Renal cortical epithelial cell (primary cell): ENCODE results near the gene TRAPPC1. TPM values are rescaled to one million over a fixed set of nuclear protein-coding genes. Genes with fewer than 3 reads are reported as not detected.
A peak's percentile ranks its signal among the peaks of the same experiment; 100 is the strongest.

Experiments
- DNase-seq: peaks from one replicate; pipeline ENCODE4 v3.0.0-alpha.2; 2011; ENCODE audit warnings: low read depth
- total RNA-seq: library from RNA; depleted of rRNA; stranded (reverse); fragments of >200 nt; gene quantifications from 2 replicates; pipeline ENCODE4 v1.2.3, GENCODE V29; 2014

Gene TRAPPC1
- total RNA-seq, 1 donor from 2014 or later = 95.1 TPM

DNA sequence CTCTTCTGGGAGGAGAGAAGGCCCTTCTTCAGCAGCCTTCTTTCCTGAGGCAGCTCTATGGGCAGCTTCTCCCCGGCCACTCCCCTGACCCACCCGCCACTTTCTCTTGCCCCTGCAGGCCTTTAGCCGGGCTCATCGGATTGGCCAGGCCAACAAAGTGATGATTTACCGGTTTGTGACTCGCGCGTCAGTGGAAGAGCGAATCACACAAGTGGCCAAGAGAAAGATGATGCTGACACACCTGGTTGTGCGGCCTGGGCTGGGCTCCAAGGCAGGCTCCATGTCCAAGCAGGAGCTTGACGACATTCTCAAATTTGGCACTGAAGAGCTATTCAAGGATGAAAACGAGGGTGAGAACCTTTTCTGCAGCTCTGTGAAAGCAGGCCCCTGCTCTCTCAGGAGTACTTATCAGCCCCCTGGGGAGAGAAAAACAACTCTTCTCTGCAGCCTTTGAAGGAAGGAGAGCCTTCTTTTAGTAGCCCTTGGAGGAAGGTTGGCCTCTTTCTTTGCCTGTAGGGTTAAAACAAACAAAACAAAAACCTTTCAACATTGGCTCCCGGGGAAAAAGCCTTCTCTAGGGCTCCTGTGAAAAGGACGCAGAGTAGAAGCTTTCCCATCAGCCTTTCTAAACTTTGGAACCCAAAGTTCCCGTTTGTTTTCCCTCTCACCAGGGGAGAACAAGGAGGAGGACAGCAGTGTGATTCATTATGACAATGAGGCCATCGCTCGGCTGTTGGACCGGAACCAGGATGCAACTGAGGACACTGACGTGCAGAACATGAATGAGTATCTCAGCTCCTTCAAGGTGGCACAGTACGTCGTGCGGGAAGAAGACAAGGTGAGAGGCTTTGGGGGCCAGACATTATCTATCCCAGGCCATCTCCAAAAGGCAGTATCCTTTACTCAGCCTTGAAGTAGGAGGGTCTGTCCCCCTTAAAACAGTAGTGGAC is 28.3 kb downstream of the TRAPPC1 start:
- DNase-seq = no peak

DNA sequence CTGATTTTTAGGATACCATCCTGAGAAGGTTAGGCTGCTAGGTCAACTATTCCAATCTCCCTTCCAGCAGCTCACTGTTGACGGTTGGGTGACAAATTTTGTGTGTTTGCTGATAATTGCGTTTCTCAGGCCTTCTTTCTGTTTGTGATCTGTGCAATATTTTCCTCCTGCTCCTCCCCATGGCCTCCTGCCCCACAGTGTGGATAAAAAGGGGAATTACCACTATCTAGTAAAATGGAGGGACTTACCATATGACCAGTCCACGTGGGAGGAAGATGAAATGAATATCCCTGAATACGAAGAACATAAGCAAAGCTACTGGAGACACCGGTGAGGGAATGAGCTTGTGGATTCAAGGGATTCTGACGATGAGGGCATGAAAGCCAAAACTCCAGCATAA is 34.0 kb downstream of the TRAPPC1 start:
- DNase-seq = peak; percentile 47

DNA sequence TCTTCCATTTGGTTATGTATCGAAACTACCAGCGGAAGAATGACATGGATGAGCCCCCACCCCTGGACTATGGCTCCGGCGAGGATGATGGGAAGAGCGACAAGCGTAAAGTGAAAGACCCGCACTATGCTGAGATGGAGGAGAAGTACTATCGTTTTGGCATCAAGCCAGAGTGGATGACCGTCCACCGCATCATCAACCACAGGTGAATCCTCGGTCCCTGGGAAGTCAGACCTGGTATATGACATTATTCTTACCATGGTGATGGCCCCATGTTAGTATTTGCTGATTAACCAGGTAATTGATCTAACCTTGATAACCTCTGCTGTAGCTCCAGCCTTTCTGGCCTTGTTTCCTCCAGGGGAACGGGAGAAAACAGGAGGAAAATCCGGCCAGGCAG is 34.7 kb downstream of the TRAPPC1 start:
- no peak for DNase-seq

DNA sequence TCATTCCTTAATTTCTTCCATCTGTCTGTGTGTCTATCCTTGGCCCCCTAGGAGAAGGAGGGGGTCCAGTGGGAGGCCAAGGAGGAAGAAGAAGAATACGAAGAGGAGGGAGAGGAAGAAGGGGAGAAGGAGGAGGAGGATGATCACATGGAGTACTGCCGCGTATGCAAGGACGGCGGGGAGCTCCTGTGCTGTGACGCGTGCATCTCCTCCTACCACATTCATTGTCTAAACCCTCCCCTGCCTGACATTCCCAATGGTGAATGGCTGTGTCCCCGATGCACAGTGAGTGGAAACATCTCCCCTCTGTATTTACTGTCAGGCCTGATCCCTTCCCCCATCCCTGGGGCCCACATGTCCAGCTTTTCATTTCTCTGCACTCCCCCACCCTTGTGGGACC is 36.9 kb downstream of the TRAPPC1 start:
- DNase-seq = no peak

DNA sequence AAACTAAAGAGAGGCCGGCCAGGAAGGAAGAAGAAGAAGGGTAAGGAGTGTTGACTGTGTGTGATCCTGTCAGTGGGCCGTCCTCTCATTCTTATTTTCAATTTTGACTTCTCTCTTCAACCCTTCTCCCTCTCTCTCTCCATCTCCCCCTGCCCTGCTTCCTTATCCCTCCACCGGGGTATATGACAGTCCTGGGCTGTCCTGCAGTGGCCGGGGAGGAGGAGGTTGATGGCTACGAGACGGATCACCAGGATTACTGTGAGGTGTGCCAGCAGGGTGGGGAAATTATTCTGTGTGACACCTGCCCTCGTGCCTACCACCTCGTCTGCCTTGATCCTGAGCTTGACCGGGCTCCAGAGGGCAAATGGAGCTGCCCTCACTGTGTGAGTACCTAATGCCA is 37.5 kb downstream of the TRAPPC1 start:
- no peak for DNase-seq

DNA sequence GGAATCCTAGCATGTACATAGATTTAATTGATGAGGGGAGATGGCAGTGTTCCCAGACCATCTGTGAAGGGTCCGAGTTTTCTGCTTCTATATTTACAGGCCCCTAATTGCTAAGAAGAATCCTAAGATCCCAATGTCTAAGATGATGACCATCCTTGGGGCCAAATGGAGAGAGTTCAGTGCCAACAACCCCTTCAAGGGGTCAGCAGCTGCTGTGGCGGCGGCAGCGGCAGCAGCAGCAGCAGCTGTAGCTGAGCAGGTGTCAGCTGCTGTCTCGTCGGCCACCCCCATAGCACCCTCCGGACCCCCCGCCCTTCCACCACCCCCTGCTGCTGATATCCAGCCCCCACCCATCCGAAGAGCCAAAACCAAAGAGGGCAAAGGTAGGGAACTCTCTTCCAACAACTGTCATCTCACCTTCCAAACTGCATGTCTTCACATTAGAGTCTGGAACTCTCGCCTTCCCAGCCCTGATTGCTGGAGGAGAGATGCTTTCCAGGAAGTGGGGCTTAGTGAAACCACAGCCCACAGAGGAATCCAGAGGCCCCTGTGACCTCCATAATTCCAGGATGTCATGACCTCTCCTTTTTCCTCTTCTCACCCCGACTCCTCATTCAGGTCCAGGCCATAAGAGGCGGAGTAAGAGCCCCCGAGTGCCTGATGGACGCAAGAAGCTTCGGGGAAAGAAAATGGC is 38.4 kb downstream of the TRAPPC1 start:
- no peak for DNase-seq

DNA sequence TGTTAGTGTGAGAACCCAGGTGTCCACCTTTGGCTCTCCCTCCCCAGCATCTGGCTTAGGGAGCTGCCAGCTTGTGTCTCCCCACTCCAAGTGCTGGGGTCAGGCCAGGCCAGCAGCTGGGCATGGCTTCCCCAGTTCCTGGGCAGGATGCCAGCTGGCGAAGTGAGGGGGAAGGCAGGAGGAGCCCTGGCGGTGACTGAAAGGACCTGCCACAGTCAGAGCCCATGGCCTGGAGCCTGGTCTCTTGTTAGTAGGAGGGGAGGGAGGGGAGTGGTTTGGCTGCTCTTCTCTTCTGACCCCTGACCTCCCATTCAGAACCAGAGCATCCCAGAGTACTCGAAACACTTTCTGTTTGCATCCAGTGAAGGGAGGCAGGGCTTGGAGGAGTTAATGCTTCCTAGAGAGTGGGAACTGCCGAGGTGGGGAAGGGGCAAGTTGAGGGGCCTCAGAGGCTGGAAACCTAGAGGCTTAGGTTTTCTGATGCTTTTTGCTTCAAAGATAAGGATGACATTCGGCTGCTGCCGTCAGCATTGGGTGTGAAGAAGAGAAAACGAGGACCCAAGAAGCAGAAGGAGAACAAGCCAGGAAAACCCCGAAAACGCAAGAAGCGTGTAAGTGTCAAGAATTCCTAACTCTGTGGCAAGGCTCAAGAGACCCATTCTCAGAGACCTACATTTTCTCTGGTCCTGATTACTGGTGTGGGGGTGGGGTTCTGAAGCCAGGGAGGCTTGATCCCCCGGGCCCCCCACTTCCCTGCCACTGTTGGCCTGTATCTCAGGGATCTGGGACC is 42.4 kb downstream of the TRAPPC1 start:
- peak; percentile 86 for DNase-seq

DNA sequence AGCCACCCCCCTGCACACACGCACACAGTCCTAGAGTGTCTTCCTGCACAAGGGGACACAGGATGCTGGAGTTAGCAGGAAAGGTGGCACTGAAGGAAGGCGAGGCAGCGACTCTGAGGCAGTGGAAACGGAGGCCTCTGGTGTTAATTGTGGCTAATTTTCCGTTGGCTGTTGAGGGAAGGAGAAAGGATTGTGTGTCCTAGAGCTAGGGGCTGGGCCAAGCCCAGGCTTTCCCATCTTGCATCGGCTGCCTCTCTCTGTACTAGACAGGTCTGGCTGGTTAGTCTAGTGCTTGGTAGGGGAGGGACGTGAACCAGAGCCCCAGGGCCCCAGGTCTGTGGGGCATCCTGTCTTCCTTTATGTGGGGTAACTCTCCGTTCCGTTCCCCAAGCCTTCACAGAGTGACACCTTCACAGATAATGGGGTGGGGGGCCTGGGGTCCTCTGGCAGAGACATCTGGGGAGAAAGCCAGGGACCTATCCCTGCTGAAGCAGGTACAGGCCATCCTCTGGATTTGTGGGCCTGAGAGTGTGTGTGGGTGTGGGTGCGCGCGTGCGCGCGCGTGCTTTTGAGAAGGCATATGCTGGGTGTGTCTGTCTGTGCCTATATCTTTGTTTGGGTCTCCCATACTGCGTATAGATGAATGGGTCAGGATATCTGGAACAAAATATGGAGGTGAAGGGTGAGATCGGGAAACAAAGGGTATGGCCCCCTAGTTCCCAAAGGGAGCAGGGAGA is 43.4 kb downstream of the TRAPPC1 start, which contains the start of gene CHD3:
Gene CHD3, plus strand, starts transcription at position 606 of the 737 bp plus-strand sequence. CDS start 212 bp downstream, outside the sequence.
- DNase-seq = peak; percentile 7

DNA sequence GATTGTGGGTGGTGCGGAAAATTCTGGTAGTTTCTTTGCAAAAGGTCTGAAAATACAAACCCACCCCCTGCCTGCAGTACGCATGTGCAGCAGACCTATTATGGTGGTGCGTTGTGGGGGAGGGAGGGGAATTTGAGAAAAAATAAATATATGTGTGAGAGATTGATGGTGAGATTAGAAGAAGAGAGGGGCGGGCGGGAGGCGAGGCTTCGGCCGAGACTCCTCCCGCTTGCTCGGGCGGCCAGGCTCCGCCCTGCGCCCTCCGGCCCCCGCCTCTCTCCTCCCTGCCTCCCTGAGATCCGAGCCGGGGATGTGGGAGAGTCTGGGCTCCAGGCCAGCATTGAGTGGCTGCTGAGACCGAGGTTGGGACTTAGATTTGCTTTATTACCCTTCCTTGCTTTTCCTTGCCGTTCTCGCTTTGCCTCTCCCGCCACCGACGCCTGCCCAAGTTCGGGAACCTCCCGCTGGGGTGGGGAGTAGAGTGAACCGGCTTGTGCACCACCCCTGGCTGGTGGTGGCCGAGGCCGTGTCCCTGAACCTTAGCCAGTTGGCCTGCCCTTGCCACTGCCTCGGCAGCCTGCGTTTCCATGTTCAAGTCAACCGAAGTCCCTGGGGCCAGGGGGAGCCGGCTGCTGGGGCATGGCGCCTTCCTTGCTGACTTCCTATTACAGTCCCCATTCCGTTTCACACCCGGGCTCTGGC is 44.1 kb downstream of the TRAPPC1 start:
- DNase-seq = peak; percentile 86

DNA sequence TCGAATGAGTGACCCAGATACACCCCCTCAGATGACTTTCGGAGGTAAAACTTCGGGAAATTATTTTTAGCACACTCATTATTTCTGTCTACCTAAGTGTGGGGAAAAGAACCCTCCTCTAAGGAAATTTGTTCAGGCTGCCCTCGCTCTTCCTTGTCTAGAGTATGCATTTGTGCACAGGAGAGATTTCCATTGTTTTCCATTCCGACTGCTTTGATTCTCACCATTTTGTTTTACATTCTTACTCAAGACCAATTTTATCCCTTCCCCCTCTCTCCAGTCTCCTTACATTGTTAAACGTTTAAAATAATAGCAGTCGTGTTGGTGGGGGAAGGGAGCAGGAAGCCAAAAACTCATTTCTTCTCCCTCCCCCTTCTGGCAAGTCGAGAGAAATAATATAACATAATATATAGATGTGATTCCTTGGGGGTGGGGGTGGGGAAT is 44.7 kb downstream of the TRAPPC1 start:
- DNase-seq = peak; percentile 65

DNA sequence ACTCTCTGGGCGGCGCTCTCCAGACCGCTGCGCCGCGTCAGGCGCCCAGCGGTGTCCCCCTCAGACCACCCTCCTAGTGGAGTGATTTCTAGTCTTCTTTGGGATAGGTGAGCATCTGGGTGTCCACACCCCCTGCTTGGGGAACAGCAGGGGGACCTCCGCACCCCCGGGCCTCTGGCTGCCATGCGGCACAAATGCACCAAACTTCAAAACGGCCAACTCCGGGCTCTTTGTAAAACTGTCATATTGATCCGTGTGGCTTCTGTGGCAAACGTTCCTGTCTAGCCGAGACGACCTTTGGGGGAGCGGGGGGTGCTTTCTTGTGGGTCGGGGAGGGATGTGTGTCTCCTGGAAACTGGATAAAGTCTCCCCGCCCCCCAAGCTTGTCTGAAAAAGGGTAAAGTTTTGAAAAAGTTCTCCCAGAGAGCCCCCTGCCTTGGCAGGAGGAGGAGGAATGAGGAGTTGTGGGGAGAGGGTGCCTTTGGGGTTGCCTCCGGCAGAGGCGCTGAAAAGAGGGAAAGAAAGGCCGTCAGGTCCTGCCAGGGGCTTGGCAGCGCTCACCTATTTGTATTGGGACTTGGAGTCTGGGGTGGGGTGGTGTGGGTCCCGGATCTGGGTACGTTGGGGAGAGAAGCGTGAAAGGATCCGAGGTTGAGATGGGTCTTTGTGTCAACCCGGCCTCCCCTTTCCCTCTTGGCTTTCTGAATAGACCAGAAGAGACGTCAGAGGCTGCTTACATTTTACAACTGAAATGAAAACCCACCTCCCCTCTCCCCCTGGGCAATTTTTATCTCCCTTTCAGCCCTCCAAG is 45.3 kb downstream of the TRAPPC1 start:
- no peak for DNase-seq

DNA sequence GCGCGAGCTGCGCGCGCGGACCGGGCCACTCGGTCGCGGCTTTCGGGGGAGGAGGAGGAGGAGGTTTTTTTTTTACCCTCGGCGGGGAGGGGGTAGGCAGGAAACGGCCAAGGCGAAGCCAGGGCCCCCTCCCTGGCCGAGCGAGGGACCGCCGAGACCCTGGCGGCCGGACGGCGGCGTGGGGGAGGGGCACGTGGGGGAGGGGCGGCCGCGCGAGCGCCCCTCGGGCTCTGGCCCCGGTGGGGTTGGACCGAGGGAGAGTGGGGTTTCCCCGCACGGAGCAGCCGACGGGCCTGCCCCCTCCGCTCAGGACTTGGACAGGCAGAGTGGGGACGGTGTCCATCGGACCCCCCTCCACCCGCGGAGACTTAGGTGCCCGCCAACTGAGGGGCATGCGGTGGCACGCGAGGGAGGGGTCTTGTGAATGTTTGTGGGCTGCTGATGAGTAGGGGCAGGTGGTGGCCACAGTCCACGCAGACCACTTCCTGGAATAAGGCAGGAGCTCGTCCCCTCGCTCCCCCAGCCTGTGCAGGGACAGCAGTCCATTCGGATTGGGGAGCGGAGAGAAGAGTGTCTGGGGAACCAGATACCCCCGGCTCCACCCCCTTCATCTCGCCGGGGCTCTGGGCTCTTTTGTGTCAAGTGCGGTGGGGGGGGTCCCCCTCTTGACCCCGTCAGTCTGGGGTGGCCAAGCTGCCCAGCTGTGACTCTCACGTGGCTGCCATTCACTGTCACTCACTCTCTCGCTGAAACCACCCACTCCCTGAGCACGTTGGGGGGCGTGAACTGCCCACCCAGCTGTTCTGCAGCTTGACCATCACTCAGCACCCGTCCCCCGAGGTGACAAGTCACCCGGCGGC is 46.1 kb downstream of the TRAPPC1 start:
- DNase-seq = no peak

DNA sequence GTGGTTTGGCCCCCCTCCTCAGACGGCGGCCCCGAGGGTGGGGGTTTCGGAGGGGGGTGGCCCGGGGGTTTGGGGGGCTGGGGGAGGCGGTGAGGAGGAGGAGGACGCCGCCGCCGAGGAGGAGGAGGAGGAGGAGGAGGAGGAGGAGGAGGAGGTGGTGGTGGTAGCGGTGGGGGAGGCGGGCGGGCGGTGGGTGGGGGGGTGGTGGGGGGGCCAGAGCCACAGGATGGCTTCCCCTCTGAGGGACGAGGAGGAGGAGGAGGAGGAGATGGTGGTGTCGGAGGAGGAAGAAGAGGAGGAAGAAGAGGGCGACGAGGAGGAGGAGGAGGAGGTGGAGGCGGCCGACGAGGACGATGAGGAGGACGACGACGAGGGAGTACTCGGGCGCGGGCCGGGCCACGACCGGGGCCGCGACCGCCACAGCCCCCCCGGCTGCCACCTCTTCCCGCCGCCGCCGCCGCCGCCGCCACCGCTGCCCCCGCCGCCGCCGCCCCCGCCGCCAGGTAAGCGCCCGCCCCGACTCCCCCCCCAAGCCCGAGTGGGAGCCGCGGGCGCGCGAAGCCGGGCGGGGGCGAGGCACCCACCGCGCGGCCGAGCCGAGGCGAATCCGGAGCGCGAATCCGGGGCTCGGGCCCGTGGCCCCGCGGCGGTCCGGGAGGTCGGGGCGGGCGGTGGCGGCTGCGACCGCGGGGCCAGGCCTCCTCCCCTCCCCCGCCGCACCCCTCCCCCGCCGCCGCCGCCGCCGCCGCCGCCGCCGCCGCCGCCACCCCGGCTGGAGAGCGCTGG is 47.0 kb downstream of the TRAPPC1 start:
- no peak for DNase-seq

DNA sequence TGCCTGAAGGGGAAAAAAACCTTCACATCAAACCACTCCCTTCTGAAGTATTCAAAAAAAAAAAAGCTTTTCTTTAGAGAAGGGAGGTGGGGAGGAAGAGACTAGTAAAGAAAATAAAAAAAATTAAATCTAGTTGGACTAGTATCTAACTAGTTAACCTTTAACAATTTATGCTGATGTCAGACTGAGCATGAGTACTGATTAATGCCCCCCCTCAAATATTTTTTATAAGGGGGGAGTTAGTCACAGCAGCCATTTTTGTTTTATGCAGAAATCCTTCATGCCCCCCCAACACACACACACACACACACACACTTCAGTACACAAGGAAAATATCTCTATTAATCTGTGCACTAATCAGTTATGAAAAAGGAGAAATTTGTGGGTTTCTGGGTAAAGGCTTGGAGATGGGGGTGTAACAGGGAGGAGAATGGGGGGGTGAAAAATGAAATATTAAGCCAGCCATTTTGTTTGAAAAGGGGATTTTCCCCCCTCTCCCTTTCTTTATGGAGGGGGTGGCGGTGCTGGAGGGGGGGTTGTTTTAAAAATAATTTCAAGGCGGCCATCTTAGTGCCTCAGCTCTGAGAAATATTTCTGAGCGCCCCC is 47.9 kb downstream of the TRAPPC1 start:
- peak; percentile 57 for DNase-seq

DNA sequence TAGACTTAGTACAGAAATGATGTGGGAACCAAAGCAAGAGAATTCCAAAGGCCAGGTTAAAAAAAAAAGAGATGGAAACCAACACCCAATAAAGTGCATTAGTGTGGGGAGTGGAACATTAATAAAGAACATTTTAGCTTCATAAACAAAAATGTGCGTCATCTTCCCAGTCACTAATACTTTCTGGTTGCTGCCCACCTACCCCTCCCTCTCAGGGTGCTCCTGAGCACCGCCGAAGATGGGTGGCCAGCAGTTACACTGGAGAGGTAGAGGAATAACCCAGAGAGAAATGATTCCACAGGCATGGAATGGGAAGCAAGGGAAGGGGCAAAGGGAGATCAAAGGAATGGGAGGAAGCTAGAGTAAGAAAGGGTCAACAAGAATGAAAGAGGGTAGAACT is 49.1 kb downstream of the TRAPPC1 start:
- no peak for DNase-seq

DNA sequence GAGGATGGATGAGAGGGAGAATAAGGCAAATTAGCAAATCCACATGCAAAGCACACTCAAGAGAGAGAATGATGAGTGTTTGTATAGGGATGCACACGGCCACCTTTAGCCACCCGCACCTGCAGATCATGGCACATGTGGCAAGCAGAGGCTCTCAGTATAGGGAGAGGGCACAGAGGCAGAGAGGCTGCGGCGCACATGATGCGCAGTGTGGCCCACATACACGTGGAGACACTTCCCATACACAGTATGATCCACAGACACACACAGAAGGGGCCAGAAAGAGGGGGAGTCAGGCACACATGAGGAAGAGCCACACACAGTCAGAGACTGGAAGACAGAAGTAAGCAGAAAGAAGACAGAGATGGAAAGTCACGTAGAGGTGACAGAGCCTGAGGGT is 49.7 kb downstream of the TRAPPC1 start:
- no peak for DNase-seq

DNA sequence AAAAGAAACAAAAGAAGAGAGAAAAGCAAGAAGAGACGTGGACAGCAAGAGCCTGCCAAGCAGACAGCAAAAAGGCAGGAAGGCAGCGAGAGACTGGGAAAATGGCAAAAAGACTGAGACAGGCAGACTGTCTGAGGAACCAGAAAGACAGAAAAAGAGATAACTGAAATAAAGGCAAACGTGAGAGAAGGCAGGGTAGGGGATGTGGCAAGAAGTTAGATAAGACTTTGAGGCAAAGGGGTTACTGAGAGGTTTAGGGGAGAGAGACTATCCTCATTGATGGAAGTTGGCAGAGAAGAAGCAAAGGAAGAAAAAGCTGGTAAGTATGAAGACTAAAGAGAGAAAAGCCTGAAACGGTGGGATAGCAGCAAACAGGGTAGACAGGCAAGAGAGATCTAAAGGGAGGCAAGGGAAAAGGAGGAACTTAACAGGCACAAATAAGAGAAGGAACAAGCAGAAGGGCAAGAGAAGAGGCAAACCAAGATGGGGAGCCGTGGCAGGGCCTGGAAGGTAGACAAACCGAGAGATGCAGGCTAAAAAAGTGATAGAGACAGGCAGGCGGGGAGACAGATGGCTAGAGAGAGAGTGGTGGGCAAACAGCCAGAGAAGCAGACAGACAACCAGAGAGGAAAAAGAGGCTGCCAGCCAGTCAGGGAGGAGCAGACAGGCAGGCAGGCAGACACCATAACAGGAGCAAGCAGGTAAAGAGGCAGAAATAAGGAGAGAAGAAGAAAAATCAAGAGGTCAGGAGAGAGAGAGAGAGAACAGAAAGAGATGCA is 50.3 kb downstream of the TRAPPC1 start:
- DNase-seq = no peak
